Measurements from ENCODE around the gene CYP2B6.
"Not testable (repeated sequence)": the region's sequence is repeated elsewhere in the genome, so short reads cannot be mapped to it uniquely, and the experiment has no call there.

Gene CYP2B6

GRCh38 chr19:40969721-40970120 lies 21.4 kb upstream of the CYP2B6 start:
- H3K27ac ChIP-seq (ENCODE audit: low read length); H3K4me3 ChIP-seq (ENCODE audit: low read length); H3K4me2 ChIP-seq (ENCODE audit: low read length); H3K9ac ChIP-seq (ENCODE audit: low read length); H3K9me3 ChIP-seq (ENCODE audit: insufficient read depth, low read length); H3K4me1 ChIP-seq (ENCODE audit: low read length); H2AFZ ChIP-seq (ENCODE audit: low read depth, low read length); H4K20me1 ChIP-seq (ENCODE audit: insufficient read depth, low read length); H3K79me2 ChIP-seq (ENCODE audit: low read length); H3K27me3 ChIP-seq (ENCODE audit: low read depth, low read length); H3K36me3 ChIP-seq (replicated peaks; ENCODE audit: low read depth, low read length): not testable (repeated sequence)

DNA sequence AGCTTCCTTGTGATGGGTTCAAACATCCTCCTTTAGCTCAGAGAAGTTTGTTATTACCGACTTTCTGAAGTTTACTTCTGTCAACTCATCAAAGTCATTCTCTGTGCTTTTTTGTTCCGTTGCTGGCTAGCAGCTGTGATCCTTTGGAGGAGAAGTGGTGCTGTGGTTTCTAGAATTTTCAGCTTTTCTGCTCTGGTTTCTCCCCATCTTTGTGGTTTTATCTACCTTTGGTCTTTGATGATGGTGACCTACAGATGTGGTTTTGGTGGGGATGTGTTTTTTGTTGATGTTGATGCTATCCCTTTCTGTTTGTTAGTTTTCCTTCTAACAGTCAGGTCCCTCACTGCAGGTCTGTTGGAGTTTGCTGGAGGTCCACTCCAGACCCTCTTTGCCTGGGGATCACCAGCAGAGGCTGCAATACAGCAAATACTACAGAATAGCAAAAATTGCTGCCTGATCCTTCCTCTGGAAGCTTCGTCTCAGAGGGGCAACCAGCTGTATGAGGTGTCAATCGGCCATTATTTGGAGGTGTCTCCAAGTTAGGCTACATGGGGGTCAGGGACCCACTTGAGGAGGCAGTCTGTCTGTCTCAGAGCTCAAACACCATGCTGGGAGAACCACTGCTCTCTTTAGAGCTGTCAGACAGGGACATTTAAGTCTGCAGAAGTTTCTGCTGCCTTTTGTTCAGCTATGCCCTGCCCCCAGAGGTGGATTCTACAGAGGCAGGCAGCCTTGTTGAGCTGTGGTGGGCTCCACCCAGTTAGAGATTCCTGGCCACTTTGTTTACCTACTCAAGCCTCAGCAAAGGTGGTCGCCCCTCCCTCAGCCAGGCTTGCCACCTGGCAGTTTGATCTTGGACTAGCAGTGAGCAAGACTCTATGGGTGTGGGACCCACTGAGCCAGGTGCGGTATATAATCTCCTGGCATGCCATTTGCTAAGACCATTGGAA lies 20.4 kb upstream of the CYP2B6 start:
- H3K27ac ChIP-seq (ENCODE audit: low read length); H3K4me1 ChIP-seq (ENCODE audit: low read length); H4K20me1 ChIP-seq (ENCODE audit: insufficient read depth, low read length); H2AFZ ChIP-seq (ENCODE audit: low read depth, low read length); H3K27me3 ChIP-seq (ENCODE audit: low read depth, low read length); H3K36me3 ChIP-seq (replicated peaks; ENCODE audit: low read depth, low read length); H3K9ac ChIP-seq (ENCODE audit: low read length); H3K4me3 ChIP-seq (ENCODE audit: low read length); H3K9me3 ChIP-seq (ENCODE audit: insufficient read depth, low read length); H3K4me2 ChIP-seq (ENCODE audit: low read length); H3K79me2 ChIP-seq (ENCODE audit: low read length): not testable (repeated sequence)

- Histone ChIP-seq H3K4me3 (ENCODE audit: low read length) (no peak overlapping the region), H3K36me3 (replicated peaks; ENCODE audit: low read depth, low read length) (no peaks in the 10 kb centered on the region), H3K4me1 (ENCODE audit: low read length) (peaks cover 4% of the 10 kb centered on the region; the same call in 1 of the 2 replicates), H3K27me3 (ENCODE audit: low read depth, low read length) (peaks cover 2% of the 10 kb centered on the region), H3K9me3 (ENCODE audit: insufficient read depth, low read length) (no peaks in the 10 kb centered on the region), H3K27ac (ENCODE audit: low read length) (no peak overlapping the region), H4K20me1 (ENCODE audit: insufficient read depth, low read length) (no peaks in the 10 kb centered on the region), H3K4me2 (ENCODE audit: low read length) (no peak overlapping the region), H3K79me2 (ENCODE audit: low read length) (no peaks in the 10 kb centered on the region), H2AFZ (ENCODE audit: low read depth, low read length) (no peak overlapping the region), H3K9ac (ENCODE audit: low read length) (no peak overlapping the region)
- TF ChIP-seq EZH2phosphoT487 (IDR thresholded peaks at IDR 0.05; ENCODE audit: low read depth): no peak
- TF ChIP-seq CTCF (IDR thresholded peaks at IDR 0.05; ENCODE audit: low read depth, low read length): peak; percentile 84
These were observed 16.4 kb upstream of the CYP2B6 start for GRCh38 chr19:40974633-40975037.

- Histone ChIP-seq H3K36me3 (replicated peaks; ENCODE audit: low read depth, low read length) (no peaks in the 10 kb centered on the region), H3K4me3 (ENCODE audit: low read length) (no peak overlapping the region), H3K4me1 (ENCODE audit: low read length) (peaks cover 4% of the 10 kb centered on the region; the same call in 1 of the 2 replicates), H3K9me3 (ENCODE audit: insufficient read depth, low read length) (no peaks in the 10 kb centered on the region), H3K9ac (ENCODE audit: low read length) (no peak overlapping the region), H3K27ac (ENCODE audit: low read length) (no peak overlapping the region), H3K79me2 (ENCODE audit: low read length) (no peaks in the 10 kb centered on the region), H4K20me1 (ENCODE audit: insufficient read depth, low read length) (no peaks in the 10 kb centered on the region), H2AFZ (ENCODE audit: low read depth, low read length) (no peak overlapping the region), H3K27me3 (ENCODE audit: low read depth, low read length) (peaks cover 10% of the 10 kb centered on the region), H3K4me2 (ENCODE audit: low read length) (no peak overlapping the region)
- TF ChIP-seq CTCF (IDR thresholded peaks at IDR 0.05; ENCODE audit: low read depth, low read length): no peak
- no peak for TF ChIP-seq EZH2phosphoT487 (IDR thresholded peaks at IDR 0.05; ENCODE audit: low read depth)
These were observed 14.9 kb upstream of the CYP2B6 start for GRCh38 chr19:40976134-40976533.

DNA sequence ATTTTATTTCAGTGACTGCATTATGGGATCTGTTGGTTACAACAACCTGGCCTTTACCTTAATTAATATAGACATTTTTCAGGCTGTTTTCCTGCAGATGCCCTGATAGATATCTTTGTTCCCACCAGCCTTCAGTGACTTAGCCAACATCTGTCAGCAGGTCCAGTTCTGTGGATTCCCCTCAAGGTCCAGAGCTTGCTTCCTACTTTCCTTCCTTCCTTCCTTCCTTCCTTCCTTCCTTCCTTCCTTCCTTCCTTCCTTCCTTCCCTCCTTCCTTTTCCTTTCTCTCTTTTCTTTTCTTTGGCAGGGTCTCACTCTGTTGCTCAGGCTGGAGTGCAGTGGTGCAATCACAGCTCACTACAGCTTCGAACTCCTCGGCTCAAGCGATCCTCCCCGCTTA lies 14.4 kb upstream of the CYP2B6 start:
- Histone ChIP-seq H2AFZ (ENCODE audit: low read depth, low read length) (no peak overlapping the region), H3K79me2 (ENCODE audit: low read length) (no peaks in the 10 kb centered on the region), H3K4me1 (ENCODE audit: low read length) (peaks cover 4% of the 10 kb centered on the region; the same call in 1 of the 2 replicates), H3K9me3 (ENCODE audit: insufficient read depth, low read length) (no peaks in the 10 kb centered on the region), H4K20me1 (ENCODE audit: insufficient read depth, low read length) (no peaks in the 10 kb centered on the region), H3K4me3 (ENCODE audit: low read length) (no peak overlapping the region), H3K4me2 (ENCODE audit: low read length) (no peak overlapping the region), H3K27ac (ENCODE audit: low read length) (no peak overlapping the region), H3K9ac (ENCODE audit: low read length) (no peak overlapping the region), H3K36me3 (replicated peaks; ENCODE audit: low read depth, low read length) (no peaks in the 10 kb centered on the region), H3K27me3 (ENCODE audit: low read depth, low read length) (peaks cover 10% of the 10 kb centered on the region)
- no peak for TF ChIP-seq EZH2phosphoT487 (IDR thresholded peaks at IDR 0.05; ENCODE audit: low read depth)
- TF ChIP-seq CTCF (IDR thresholded peaks at IDR 0.05; ENCODE audit: low read depth, low read length): no peak

DNA sequence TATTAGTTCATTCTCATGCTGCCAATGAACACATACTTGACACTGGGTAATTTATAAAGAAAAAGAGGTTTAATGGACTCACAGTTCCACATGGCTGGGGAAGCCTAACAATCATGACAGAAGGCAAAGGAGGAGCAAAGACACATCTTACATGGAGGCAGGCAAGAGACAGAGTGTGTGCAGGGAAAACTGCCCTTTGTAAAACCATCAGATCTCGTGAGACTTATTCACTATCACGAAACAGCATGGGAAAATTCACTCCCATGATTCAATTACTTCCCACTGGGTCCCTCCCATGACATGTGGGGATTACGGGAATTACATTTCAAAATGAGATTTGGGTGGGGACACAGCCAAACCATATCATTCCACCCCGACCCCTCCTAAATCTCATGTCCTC lies 11.3 kb upstream of the CYP2B6 start:
- not testable (repeated sequence) for H3K4me3 ChIP-seq (ENCODE audit: low read length); H3K9me3 ChIP-seq (ENCODE audit: insufficient read depth, low read length); H3K79me2 ChIP-seq (ENCODE audit: low read length); H2AFZ ChIP-seq (ENCODE audit: low read depth, low read length); H4K20me1 ChIP-seq (ENCODE audit: insufficient read depth, low read length); H3K36me3 ChIP-seq (replicated peaks; ENCODE audit: low read depth, low read length); H3K4me2 ChIP-seq (ENCODE audit: low read length); H3K4me1 ChIP-seq (ENCODE audit: low read length); H3K27ac ChIP-seq (ENCODE audit: low read length); H3K9ac ChIP-seq (ENCODE audit: low read length)
- H3K27me3 ChIP-seq (ENCODE audit: low read depth, low read length): peaks cover 20% of the 10 kb centered on the region
